HCT116 (cell line): ENCODE results near the gene ERGIC1. TPM values are rescaled to one million over a fixed set of nuclear protein-coding genes. Genes with fewer than 3 reads are reported as not detected.

Experiments used
- ATAC-seq: fragments of 200-7000 bp; cut with Tn5 transposase; 2 replicates; pipeline ENCODE4 v1.9.1; 2020; ENCODE audit warnings: mild to moderate bottlenecking, moderate library complexity
- BruUV-seq: library from RNA; stranded (reverse); fragments of 400-500 nt; replicated peaks from 2 replicates; lab custom pipeline; 2021; lab: Mats Ljungman, UMichigan
- CTCF ChIA-PET: fragments of 300-600 bp; sonication (Branson Sonifier 250); formaldehyde crosslinking; loops from one replicate; lab custom pipeline; 2021; ENCODE audit warnings: antibody characterized with exemption; lab: Charles Lee
- POLR2A ChIA-PET: fragments of 300-600, 350-600 bp; sonication (Branson Sonifier 250); formaldehyde crosslinking; loops from one replicate; lab custom pipeline; 2021; ENCODE audit warnings: antibody characterized with exemption; lab: Charles Lee
- RAD21 ChIA-PET, 2 experiments: fragments of 300-600 bp; sonication (Branson Sonifier 250); formaldehyde crosslinking; loops; one replicate each; lab custom pipeline; 2023; ENCODE audit warnings: low total read pairs in 2 of 2; ENCODE audit not compliant: uncharacterized antibody in 2 of 2, unreplicated experiment in 2 of 2, low non-redundant PET in 1 of 2; lab: Charles Lee
- DNase-seq: peaks from one replicate; pipeline ENCODE4 v3.0.0-alpha.2; 2010; ENCODE audit warnings: low read depth, low spot score
- H2AFZ ChIP-seq: fragments of 200-600 bp; shearing (Covaris generic), sonication (generic); 2 replicates; pipeline ENCODE4 v1.6.1; 2017; ENCODE audit warnings: low read depth, mixed run types, mixed read lengths, antibody characterized with exemption, low read length; ENCODE audit not compliant: poor library complexity, severe bottlenecking
- H3K27ac ChIP-seq: 2 replicates; pipeline ENCODE4 v1.5.1; 2012; ENCODE audit warnings: low read depth, low read length
- H3K27me3 ChIP-seq: fragments of 200-600 bp; sonication (generic); 2 replicates; pipeline ENCODE4 v1.6.1; 2016; ENCODE audit warnings: mixed run types, low read length, mixed read lengths; ENCODE audit not compliant: insufficient read depth
- H3K36me3 ChIP-seq, 2 experiments: fragments of 200-500 bp in 1 of 2; fragments of 200-600 bp in 1 of 2; sonication (Bioruptor generic) in 1 of 2; sonication (generic) in 1 of 2; 2 replicates each; pipeline versions ENCODE4 v1.5.1 to v1.6.1; 2014 to 2016; ENCODE audit warnings: low read length in 2 of 2, inconsistent platforms in 1 of 2, mixed read lengths in 1 of 2, mixed run types in 1 of 2; ENCODE audit not compliant: insufficient read depth in 2 of 2, control insufficient read depth in 1 of 2
- H3K4me1 ChIP-seq, 2 experiments: fragments of 200-600 bp in 1 of 2; sonication (generic) in 1 of 2; 2 replicates each; pipeline versions ENCODE4 v1.5.1 to v1.6.1; 2012 to 2017; ENCODE audit warnings: low read length in 2 of 2, inconsistent platforms in 1 of 2, mild to moderate bottlenecking in 1 of 2, mixed read lengths in 1 of 2, mixed run types in 1 of 2, moderate library complexity in 1 of 2; ENCODE audit not compliant: insufficient read depth in 2 of 2, control insufficient read depth in 1 of 2
- H3K4me2 ChIP-seq: fragments of 200-600 bp; sonication (generic); 2 replicates; pipeline ENCODE4 v1.6.1; 2017; ENCODE audit warnings: mixed run types, low read length, mixed read lengths
- H3K4me3 ChIP-seq, 2 experiments: fragments of 200-600 bp in 1 of 2; sonication (generic) in 1 of 2; replicated peaks in 1 of 2; 2 replicates each; pipeline ENCODE4 v1.5.1; 2011 to 2016; ENCODE audit warnings: low read length in 2 of 2, control low read depth in 1 of 2, low read depth in 1 of 2, mild to moderate bottlenecking in 1 of 2, mixed read lengths in 1 of 2, mixed run types in 1 of 2
- H3K79me2 ChIP-seq: fragments of 200-600 bp; sonication (generic); 2 replicates; pipeline ENCODE4 v1.6.1; 2017; ENCODE audit warnings: mild to moderate bottlenecking, mixed run types, low read length, moderate library complexity, mixed read lengths; ENCODE audit not compliant: insufficient read depth
- H3K9ac ChIP-seq: fragments of 200-600 bp; sonication (generic); 2 replicates; pipeline ENCODE4 v1.6.1; 2016; ENCODE audit warnings: low read length, mixed read lengths
- H3K9me2 ChIP-seq: fragments of 200-600 bp; sonication (generic), shearing (Covaris generic); 2 replicates; pipeline ENCODE4 v1.6.1; 2017; ENCODE audit warnings: mixed run types, mild to moderate bottlenecking, moderate library complexity; ENCODE audit not compliant: insufficient read depth
- H3K9me3 ChIP-seq, 2 experiments: fragments of 200-500 bp in 1 of 2; fragments of 200-600 bp in 1 of 2; sonication (Bioruptor generic) in 1 of 2; sonication (generic) in 1 of 2; 2 replicates each; pipeline ENCODE4 v1.6.1; 2014 to 2017; ENCODE audit warnings: low read length in 2 of 2, mixed read lengths in 2 of 2, inconsistent platforms in 1 of 2, low read depth in 1 of 2, mild to moderate bottlenecking in 1 of 2, mixed run types in 1 of 2, moderate library complexity in 1 of 2; ENCODE audit not compliant: control insufficient read depth in 1 of 2, insufficient read depth in 1 of 2
- H4K20me1 ChIP-seq: fragments of 200-600 bp; sonication (generic), shearing (Covaris generic); 2 replicates; pipeline ENCODE4 v1.6.1; 2017; ENCODE audit warnings: mixed run types, mild to moderate bottlenecking, moderate library complexity; ENCODE audit not compliant: insufficient read depth
- CTCF ChIP-seq, 3 experiments: fragments of 200-600 bp in 1 of 3; sonication (generic) in 1 of 3; IDR thresholded peaks in 2 of 3; conservative IDR thresholded peaks in 1 of 3; 2 replicates each; pipeline ENCODE4 v1.5.1; 2012 to 2017; ENCODE audit warnings: low read depth in 2 of 3, low read length in 2 of 3, antibody characterized with exemption in 1 of 3, borderline replicate concordance in 1 of 3, control low read depth in 1 of 3, mild to moderate bottlenecking in 1 of 3, mixed read lengths in 1 of 3, mixed run types in 1 of 3, moderate library complexity in 1 of 3; ENCODE audit not compliant: insufficient read depth in 1 of 3
- JUND ChIP-seq: IDR thresholded peaks from 2 replicates; pipeline ENCODE4 v1.6.1; 2012
- YY1 ChIP-seq: IDR thresholded peaks from 2 replicates; pipeline ENCODE4 v1.6.1; 2011; ENCODE audit warnings: low read length, low read depth, moderate library complexity, mild to moderate bottlenecking; ENCODE audit not compliant: insufficient replicate concordance; ENCODE audit errors: extremely low read depth
- intact Hi-C: fragments of 100-400 bp; cut with micrococcal nuclease; formaldehyde crosslinking; loops from 2 replicates; pipeline ENCODE4 v1.10.0; 2022
- total RNA-seq: library from RNA; stranded (reverse); gene quantifications from one replicate; pipeline ENCODE4 v1.2.1, GENCODE V29; 2021; ENCODE audit not compliant: unreplicated experiment

Gene ERGIC1
- total RNA-seq, 1 experiment from 2014 or later, result 73.3 TPM

GRCh38 chr5:172902497-172903472 lies 68.7 kb downstream of the ERGIC1 start:
- H4K20me1 ChIP-seq, result no peaks in the 10 kb centered on the region
- TF ChIP-seq YY1 (peak; percentile 25), JUND (no peak), CTCF (IDR thresholded peaks at IDR 0.05 in 2 of 3, conservative IDR thresholded peaks at IDR 0.05 in 1 of 3; ENCODE audit: borderline replicate concordance in 1 of 3, insufficient read depth in 1 of 3, low read depth in 2 of 3, low read length in 2 of 3) (peak in 2 of 3 experiments; percentile 57 to 58; a peak in 4 of 6 replicates)
- no peaks in the 10 kb centered on the region for H3K9me3 ChIP-seq
- peaks cover 12 to 35% of the 10 kb centered on the region in 2 experiments; a peak in 3 of 4 replicates for H3K4me1 ChIP-seq
- RAD21 ChIA-PET, result no interaction called here
- H3K9ac ChIP-seq, result no peak overlapping the region
- no peaks in the 10 kb centered on the region for H3K9me2 ChIP-seq
- CTCF ChIA-PET, result interaction anchor here (1.4 kb wide), 1 partner anchor 188 kb away, joined by 3 read pairs; no protein-coding TSS in a partner anchor
- no peaks in the 10 kb centered on the region for H3K36me3 ChIP-seq
- DNase-seq (peak; percentile 8), ATAC-seq (peak; percentile 83)
- no peaks in the 10 kb centered on the region for H3K27me3 ChIP-seq
- H3K4me3 ChIP-seq, result no peak overlapping the region
- H3K79me2 ChIP-seq, result no peaks in the 10 kb centered on the region
- intact Hi-C loops, result loop anchor here (2.0 kb wide), 2 partner anchors 134 to 186 kb away; no protein-coding TSS in a partner anchor
- no peak overlapping the region for H2AFZ ChIP-seq
- POLR2A ChIA-PET, result no interaction called here
- H3K4me2 ChIP-seq, result no peak overlapping the region
- no TSS peak for BruUV-seq
- H3K27ac ChIP-seq, result no peak overlapping the region
